Sciatic nerve (tissue), 2 donors: Measurements from ENCODE around the gene FARP2. TPM values are rescaled to one million over a fixed set of nuclear protein-coding genes. Genes with fewer than 3 reads are reported as not detected.
A peak's percentile ranks its signal among the peaks of the same experiment; 100 is the strongest.

Experiments used
- ATAC-seq: fragments of 200-7000 bp; cut with Tn5 transposase; one replicate; pipeline ENCODE4 v1.9.1; 2020; ENCODE audit warnings: mild to moderate bottlenecking, moderate library complexity
- DNase-seq: peaks from one replicate; pipeline ENCODE4 v3.0.0-alpha.2; 2020; ENCODE audit warnings: low spot score
- intact Hi-C: fragments of 100-400 bp; cut with DNase I; formaldehyde crosslinking; loops from one replicate; pipeline ENCODE4 v1.14.2; 2022
- total RNA-seq: library from RNA; stranded (reverse); fragmentation: NEBNext Ultra II Directional; extraction: Animal tissue kit (Norgen Biotek cat#: 25700); gene quantifications from one replicate; pipeline ENCODE4 v1.2.1, GENCODE V29; 2021
- donor health status: DM: no; HTN: no; CAD: no.
- donor health status: DM: no; HTN: no; CAD: no.

Gene FARP2
- total RNA-seq, 1 donor from 2014 or later = 69.7 TPM

DNA sequence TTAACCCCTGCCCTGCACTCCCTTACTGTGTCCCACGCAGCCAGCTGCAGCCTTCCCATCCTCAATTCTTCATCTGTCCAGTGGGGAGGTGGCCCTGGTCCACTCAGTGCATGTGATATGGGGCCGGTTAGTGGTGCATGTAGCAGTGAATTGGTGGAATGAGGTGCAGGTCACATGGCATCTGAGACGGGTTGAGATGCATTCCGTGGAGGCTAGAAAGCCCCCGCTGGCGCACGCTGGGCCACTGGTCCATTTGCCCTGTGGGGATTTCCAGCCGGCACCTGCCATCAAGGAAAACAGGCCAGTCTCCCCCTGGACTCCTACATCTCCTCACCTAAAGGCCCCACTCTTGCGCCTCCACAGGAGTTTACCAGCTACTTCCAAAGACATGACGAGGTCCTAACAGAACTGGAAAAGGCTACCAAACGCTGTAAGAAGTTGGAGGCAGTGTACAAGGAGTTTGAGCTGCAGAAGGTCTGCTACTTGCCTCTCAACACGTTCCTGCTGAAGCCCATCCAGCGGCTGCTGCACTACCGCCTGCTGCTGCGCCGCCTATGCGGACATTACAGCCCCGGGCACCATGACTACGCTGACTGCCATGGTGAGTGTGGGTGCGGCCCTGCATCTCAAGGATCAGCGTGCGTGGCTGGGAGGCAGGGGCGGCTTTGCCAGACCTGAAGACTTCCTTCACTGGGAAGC is 111.8 kb downstream of the FARP2 start:
- ATAC-seq (no peak), DNase-seq (no peak)
- intact Hi-C loops = no loop called here

- DNase-seq (no peak), ATAC-seq (no peak)
- intact Hi-C loops = no loop called here
Measured at GRCh38 chr2:241468476-241468781, 112.3 kb downstream of the FARP2 start.

DNA sequence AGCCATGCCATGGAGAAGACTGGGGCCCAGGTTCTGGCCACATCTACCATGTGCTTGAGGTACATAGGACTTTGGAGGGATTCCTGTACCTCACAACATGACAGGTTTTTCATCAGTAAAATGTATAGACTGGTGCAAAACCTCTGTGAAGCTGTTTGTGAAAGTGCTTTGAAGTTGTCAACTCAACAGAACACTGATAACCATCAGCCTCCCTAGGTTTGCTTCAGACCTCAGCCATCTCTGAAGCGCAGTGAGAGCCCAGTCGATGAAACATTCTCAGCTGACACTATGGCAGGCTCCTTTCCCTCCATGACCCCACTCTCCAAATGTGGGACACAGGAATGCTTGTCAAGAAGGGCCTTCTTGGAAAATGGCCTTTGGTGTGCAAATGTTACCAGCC is 113.7 kb downstream of the FARP2 start:
- DNase-seq = no peak
- intact Hi-C loops = loop anchor here (5.0 kb wide), 1 partner anchor 1157 kb away; no protein-coding TSS in a partner anchor
- ATAC-seq = no peak

GRCh38 chr2:241473399-241473798 is 117.3 kb downstream of the FARP2 start:
- DNase-seq (no peak), ATAC-seq (no peak)
- intact Hi-C loops = loop anchor here (5.0 kb wide), 1 partner anchor 1161 kb away; no protein-coding TSS in a partner anchor

- intact Hi-C loops = no loop called here
- DNase-seq (no peak), ATAC-seq (no peak)
Measured at GRCh38 chr2:241475267-241475666, 119.2 kb downstream of the FARP2 start.

DNA sequence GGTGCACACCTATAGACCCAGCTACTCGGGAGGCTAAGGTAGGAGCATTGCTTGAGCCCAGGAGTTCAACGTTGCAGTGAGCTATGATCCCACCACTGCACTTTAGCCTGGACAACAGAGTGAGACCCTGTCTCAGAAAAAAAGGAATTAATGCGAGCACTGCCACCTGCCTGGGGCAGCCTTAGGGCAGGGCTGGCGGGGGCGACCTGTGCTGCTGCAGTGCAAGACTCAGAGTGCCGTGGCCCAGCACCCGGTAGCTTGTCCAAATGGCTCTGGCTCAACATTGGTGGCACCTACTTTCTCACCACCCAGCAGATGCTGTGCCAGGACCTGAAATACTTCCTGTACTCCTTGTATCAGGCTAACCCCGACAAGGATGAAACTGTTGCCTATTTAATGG is 122.1 kb downstream of the FARP2 start:
- no peak for ATAC-seq
- DNase-seq = no peak
- intact Hi-C loops = no loop called here

DNA sequence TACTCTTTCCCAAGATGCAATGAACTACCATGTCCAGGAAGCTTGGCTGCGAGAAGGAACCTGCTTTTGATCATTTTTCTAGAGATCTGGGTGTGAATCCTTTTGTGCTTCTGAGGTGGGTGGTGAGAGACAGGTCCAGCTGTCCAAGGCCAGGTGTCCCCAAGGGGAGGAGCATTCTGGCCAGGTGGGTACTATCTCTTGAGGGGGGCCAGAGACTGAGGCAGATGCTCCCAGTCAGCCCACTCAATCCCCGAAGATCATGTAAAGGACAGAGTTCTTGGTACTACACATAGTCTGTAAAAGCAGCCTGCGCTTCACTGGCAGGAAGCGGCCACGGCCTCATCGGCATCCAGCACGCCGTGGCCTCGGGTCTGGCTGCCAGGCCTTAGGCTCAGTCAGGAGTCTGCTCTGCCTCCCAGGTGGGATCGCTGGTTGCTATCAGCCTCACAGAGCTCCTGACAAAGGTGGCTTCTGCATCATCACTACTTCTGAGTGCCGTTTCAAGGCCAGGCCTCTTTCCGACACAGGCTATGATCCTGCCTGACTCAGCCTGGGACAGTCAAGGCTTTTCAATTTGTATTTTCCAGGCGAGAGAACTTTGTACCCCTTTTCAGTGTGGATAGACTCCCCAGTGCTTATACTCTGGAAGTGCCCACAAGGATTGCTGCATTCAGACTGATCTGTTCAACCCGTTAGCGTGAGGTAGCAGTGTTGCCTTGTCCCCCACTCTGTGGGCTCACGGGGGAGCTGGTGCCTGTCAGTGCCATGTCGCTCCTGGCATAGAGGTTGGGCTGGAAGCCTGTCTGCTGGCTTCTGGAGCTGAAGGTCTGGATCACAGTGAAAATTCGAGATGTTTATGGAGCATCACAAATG is 123.2 kb downstream of the FARP2 start:
- no peak for ATAC-seq
- intact Hi-C loops = no loop called here
- no peak for DNase-seq

DNA sequence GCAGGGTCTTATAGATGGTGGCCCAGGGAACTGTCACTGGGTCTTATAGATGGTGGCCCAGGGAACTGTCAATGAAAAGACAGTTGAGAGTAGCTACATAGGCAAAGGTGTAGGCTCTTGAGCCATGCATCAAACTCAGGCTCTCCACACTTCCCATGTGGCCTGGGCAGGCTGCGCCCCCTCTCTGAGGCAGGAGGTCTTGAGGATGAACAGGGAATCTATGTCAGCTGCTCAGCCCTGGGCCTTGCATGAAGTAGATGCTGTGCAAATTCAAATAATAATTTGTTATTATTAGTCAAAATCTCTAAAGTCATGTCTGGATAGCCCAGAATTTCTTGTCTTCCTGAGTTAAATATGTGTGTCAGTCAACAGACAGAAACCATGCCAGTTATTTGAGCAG is 125.6 kb downstream of the FARP2 start:
- no peak for ATAC-seq
- intact Hi-C loops = no loop called here
- DNase-seq = no peak

DNA sequence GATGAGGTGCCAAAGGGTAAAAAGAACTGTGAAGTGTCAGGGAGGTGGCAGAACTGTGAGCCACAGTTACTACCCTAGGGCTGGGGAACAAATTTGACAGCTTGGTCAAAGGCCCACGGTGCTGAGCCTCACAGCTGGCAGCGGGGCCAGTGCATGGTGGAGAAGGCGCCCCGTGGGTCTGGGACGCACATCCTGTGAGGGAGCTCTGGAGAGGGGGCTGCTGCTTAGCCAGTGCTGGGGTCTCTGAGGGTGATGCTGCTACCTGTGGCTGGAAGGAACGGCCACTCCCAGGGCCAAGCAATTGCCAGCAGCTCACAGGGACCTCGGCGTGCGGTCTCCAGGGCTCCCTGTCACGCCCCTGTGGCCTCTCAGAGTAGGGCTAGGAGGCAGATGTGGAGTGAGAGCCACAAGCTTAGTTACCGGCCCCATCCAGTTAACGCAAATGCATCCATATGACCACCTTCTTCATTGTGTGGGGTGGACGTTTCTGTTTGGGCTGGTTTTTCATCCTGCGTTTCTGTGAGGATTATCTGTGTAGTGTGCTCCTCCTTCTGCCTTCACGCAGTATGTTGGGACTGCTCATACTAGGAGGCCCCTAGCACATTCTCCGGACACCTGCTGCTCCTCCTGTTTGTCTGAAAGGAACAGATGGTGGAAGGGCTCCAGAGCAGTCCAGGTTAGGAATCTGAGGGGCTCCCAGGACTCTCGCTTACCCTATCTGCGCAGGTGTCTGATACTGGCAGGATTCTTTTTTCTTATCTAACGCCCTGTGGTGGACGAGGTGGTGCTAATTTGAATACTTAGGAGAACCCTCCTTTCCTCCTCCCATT is 126.3 kb downstream of the FARP2 start:
- no peak for ATAC-seq
- intact Hi-C loops = no loop called here
- no peak for DNase-seq

DNA sequence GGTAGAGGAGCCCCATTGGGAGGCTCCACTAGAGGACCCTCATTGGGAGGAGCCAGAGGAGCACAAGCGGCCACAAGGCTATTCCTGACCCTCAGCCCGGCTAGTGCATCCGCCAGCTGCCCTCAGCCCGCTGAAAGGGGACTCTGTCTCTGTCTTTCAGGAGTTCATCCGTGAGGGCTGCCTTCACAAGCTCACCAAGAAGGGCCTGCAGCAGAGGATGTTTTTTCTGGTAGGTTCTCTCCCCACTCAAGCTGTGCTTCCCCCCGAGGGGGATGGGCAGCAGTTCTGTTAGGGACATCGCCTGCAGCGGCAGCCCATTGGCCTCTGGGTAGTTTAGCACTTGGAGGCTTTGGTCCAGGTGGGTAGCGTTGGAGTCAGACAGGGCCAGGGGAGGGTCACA is 127.2 kb downstream of the FARP2 start:
- ATAC-seq = no peak
- intact Hi-C loops = no loop called here
- DNase-seq = no peak

DNA sequence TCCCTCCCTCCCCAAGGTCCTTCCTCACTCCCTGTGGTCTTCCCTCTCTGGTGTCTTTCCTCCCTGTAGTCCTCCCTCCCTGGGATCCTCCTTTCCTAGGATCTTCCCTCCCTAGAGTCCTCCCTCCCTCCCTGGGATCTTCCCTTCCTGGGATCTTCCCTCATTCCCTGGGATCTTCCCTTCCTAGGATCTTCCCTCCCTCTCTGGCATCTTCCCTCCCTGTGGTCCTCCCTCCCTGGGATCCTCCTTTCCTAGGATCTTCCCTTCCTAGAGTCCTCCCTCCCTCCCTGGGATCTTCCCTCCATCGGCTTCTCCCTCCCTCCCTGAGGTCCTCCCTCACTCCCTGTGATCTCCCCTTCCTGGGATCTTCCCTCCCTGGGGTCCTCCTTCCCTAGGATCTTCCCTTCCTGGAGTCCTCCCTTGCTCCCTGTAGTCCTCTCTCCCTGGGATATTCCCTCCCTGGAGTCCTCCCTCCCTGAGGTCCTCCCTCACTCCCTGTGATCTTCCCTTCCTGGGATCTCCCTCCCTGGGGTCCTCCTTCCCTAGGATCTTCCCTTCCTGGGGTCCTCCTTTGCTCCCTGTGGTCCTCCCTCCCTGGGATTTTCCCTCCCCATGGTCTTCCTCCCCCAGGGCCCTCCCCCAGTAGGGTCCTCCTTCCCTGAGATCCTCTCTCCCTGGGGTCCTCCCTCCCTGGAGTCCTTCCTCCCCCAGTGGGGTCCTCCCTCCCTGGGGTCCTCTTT is 129.3 kb downstream of the FARP2 start:
- intact Hi-C loops = no loop called here
- no peak for ATAC-seq

DNA sequence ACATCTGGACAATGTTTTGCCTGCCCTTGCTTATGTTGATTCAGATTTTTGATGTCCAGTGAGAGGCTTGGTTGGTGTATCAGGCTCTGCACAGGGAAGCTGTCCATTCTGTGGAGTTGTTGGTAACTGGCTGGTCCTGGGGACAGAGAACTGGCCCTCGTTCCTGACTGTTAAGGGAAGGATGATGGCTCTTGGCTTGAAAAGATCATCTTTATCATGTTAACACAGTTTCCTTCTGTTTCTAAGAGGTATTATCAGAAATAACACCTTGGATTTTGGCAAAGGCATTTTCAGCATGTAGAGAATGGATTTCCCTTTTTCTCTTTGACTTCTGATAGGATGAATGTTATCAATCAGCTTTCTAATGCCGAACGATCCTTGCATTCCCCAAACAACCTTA is 133.0 kb downstream of the FARP2 start:
- DNase-seq (no peak), ATAC-seq (no peak)
- intact Hi-C loops = no loop called here

More for the DNA sequence above, 129.3 kb downstream of the FARP2 start:
- DNase-seq = no peak

DNA sequence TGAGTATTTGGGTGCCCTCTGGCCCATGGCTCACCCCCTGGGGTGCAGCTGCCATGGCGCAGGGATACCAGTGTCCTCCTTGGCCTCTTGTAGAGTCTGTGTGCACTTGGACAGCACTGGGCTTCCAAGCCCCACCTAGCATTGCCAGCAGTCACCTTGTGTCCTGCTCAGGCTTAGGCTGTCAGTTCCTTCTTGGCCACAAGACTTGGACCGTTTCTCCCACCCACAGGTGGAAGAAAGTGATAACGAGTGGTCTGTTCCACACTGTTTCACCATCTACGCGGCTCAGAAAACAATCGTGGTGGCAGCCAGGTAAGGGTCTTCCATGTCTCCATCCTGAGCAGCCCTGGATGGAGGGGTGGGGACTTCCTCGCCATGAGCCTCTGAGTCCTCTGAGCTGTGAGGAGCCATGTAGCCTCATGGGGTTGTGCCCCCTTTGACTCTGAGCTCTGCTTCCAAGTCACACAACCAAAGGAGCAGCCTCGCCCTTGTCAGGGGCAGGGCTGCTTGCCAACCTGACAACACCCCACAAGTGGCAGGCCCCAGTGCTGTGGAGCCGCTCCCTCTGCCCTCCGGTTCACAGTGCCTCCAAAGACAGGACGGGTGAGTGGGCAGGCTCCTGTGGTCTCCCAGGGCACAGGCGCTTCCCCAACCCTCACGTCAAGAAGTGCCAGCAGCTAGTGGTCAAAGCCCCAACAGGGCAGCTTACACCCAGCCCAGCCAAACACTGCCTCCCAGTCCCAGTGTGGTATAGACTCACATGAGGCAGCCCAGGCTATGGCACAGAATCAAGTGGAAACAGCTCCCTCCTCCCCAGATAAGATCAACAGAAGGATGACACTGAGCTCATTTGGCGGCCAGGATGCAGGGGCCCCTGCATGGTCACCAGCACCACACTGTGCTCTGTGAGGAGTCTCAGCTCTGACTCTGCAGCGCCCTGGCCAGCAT is 133.9 kb downstream of the FARP2 start:
- intact Hi-C loops = no loop called here
- no peak for ATAC-seq
- no peak for DNase-seq

DNA sequence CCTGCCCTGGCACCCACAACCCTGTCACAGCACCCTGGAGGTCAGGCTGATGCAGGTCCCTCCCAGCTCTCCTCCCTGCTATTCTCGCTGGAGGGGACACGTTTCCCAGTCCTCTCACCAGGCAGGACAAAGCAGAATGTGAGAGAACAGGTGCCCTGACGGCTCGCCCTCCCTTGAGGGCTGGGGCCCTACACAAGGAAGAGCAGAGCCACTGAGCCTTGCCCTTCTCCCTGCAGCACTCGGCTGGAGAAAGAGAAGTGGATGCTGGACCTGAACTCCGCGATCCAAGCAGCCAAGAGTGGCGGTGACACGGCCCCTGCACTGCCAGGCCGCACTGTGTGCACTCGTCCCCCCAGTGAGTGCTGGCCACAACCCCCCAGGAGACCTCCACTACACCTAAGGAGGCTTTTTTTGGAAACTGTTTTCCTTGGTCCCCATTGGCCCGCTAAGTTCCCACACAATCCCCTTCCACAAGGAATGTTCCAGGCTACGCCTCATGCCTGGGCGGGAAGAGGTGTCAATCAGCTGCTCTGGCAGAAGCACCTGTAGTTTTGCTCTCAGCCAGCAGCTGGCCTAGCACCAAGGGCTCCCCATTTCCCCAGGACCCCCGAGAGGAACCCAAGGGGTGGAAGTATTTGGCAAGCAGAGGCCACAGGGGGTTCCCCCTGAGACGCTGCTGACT is 134.9 kb downstream of the FARP2 start:
- ATAC-seq = peak; percentile 4
- intact Hi-C loops = no loop called here

DNA sequence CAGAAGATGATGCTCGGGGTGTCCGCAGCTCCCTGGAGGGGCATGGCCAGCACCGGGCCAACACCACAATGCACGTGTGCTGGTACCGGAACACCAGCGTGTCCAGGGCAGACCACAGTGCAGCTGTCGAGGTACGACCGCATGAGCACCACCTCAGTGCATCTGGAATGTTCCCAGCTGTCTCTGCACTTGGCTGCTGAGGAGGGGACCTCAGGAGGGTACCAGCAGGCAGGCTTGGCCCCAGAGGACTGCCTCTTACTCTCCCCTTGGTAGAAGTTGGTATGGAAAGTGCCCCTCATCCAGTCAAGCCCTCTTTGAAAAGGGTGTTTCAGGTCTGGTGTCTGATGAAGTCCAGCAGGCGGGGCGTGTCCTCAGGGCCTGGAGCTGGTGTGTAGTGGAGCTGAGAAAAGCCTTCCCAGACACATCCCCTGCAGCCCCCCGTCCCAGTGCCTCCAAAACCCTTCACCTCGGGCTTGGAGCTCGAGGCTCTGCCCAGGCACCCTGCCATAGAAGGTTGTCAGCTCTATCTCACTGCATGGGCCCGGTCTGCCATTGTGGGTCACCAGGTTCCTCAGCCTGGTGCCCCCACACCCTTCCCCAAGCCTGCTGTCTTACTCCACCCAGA is 135.6 kb downstream of the FARP2 start:
- intact Hi-C loops = no loop called here
- DNase-seq = no peak
- ATAC-seq = peak; percentile 9

More for the DNA sequence above, 134.9 kb downstream of the FARP2 start:
- DNase-seq = no peak

- DNase-seq = no peak
- intact Hi-C loops = no loop called here
- no peak for ATAC-seq
Measured at GRCh38 chr2:241492174-241492565, 136.1 kb downstream of the FARP2 start.

GRCh38 chr2:241493092-241493491 is 137.0 kb downstream of the FARP2 start:
- intact Hi-C loops = no loop called here
- no peak for DNase-seq
- ATAC-seq = no peak
